H9 (cell line): ENCODE data around the gene CFAP97. TPM values are rescaled to one million over a fixed set of nuclear protein-coding genes. Genes with fewer than 3 reads are reported as not detected.

Source experiments
- DNase-seq: peaks from one replicate; pipeline ENCODE4 v3.0.0-alpha.2; 2017
- H2AFZ ChIP-seq: one replicate; pipeline ENCODE4 v1.6.1; 2013; ENCODE audit warnings: mild to moderate bottlenecking, low read length, control low read depth, moderate library complexity
- H2AK5ac ChIP-seq: 2 replicates; pipeline ENCODE4 v1.6.1; 2013; ENCODE audit warnings: low read length, control low read depth, mixed read lengths; ENCODE audit not compliant: insufficient read length
- H2BK120ac ChIP-seq: one replicate; pipeline ENCODE4 v1.6.1; 2013; ENCODE audit warnings: low read depth, mild to moderate bottlenecking, low read length, control low read depth, inconsistent platforms; ENCODE audit not compliant: poor library complexity, severe bottlenecking
- H2BK12ac ChIP-seq: 2 replicates; pipeline ENCODE4 v1.6.1; 2013; ENCODE audit warnings: low read length, control low read depth, mixed read lengths, low read depth; ENCODE audit not compliant: insufficient read length
- H2BK15ac ChIP-seq: 2 replicates; pipeline ENCODE4 v1.6.1; 2013; ENCODE audit warnings: low read depth, low read length, control low read depth
- H2BK20ac ChIP-seq: one replicate; pipeline ENCODE4 v1.6.1; 2013; ENCODE audit warnings: low read depth, mild to moderate bottlenecking, low read length, control low read depth, inconsistent platforms; ENCODE audit not compliant: poor library complexity, severe bottlenecking
- H2BK5ac ChIP-seq: 2 replicates; pipeline ENCODE4 v1.6.1; 2013; ENCODE audit warnings: low read length, control low read depth, mixed read lengths; ENCODE audit not compliant: insufficient read length
- H3K14ac ChIP-seq: 2 replicates; pipeline ENCODE4 v1.6.1; 2013; ENCODE audit warnings: low read length, control low read depth; ENCODE audit not compliant: insufficient read depth
- H3K18ac ChIP-seq: 2 replicates; pipeline ENCODE4 v1.6.1; 2013; ENCODE audit warnings: low read depth, mild to moderate bottlenecking, mixed read lengths, low read length, control low read depth; ENCODE audit not compliant: insufficient read length
- H3K23ac ChIP-seq: 2 replicates; pipeline ENCODE4 v1.6.1; 2013; ENCODE audit warnings: low read length, control low read depth, mixed read lengths, low read depth; ENCODE audit not compliant: insufficient read length
- H3K23me2 ChIP-seq: 2 replicates; pipeline ENCODE4 v1.6.1; 2013; ENCODE audit warnings: low read depth, mild to moderate bottlenecking, mixed read lengths, low read length, control low read depth; ENCODE audit not compliant: insufficient read length, poor library complexity, severe bottlenecking
- H3K27ac ChIP-seq: 2 replicates; pipeline ENCODE4 v1.5.1; 2013; ENCODE audit warnings: low read length, control low read depth, mixed read lengths, low read depth; ENCODE audit not compliant: insufficient read length
- H3K27me3 ChIP-seq: 2 replicates; pipeline ENCODE4 v1.6.1; 2013; ENCODE audit warnings: low read length, control low read depth, inconsistent platforms; ENCODE audit not compliant: insufficient read depth
- H3K4ac ChIP-seq: 2 replicates; pipeline ENCODE4 v1.6.1; 2013; ENCODE audit warnings: low read depth, mild to moderate bottlenecking, control low read depth, inconsistent platforms, low read length, moderate library complexity
- H3K4me1 ChIP-seq: 2 replicates; pipeline ENCODE4 v1.6.1; 2013; ENCODE audit warnings: low read length, control low read depth, inconsistent platforms; ENCODE audit not compliant: insufficient read depth
- H3K4me2 ChIP-seq: 2 replicates; pipeline ENCODE4 v1.6.1; 2013; ENCODE audit warnings: low read length, control low read depth, mixed read lengths; ENCODE audit not compliant: insufficient read length, insufficient read depth
- H3K56ac ChIP-seq: 2 replicates; pipeline ENCODE4 v1.6.1; 2013; ENCODE audit warnings: low read depth, mild to moderate bottlenecking, mixed read lengths, low read length, control low read depth; ENCODE audit not compliant: insufficient read length
- H3K79me1 ChIP-seq: 2 replicates; pipeline ENCODE4 v1.6.1; 2013; ENCODE audit warnings: low read depth, mild to moderate bottlenecking, moderate library complexity, low read length, control low read depth, inconsistent platforms; ENCODE audit not compliant: insufficient read depth, poor library complexity, severe bottlenecking
- H3K79me2 ChIP-seq: 2 replicates; pipeline ENCODE4 v1.6.1; 2013; ENCODE audit warnings: low read length, control low read depth, inconsistent platforms; ENCODE audit not compliant: insufficient read depth
- H3K9ac ChIP-seq: 2 replicates; pipeline ENCODE4 v1.6.1; 2013; ENCODE audit warnings: low read length, control low read depth, mixed read lengths; ENCODE audit not compliant: insufficient read length; ENCODE audit errors: extremely low read depth
- H3K9me3 ChIP-seq: one replicate; pipeline ENCODE4 v1.6.1; 2013; ENCODE audit warnings: low read depth, low read length, inconsistent platforms; ENCODE audit not compliant: control insufficient read depth
- H3T11ph ChIP-seq: one replicate; pipeline ENCODE4 v1.6.1; 2013; ENCODE audit warnings: mild to moderate bottlenecking, low read length, control low read depth, inconsistent platforms
- H4K20me1 ChIP-seq: one replicate; pipeline ENCODE4 v1.6.1; 2013; ENCODE audit not compliant: control insufficient read depth, insufficient read length, insufficient read depth
- H4K5ac ChIP-seq: 2 replicates; pipeline ENCODE4 v1.6.1; 2013; ENCODE audit warnings: low read depth, mild to moderate bottlenecking, mixed read lengths, low read length, control low read depth; ENCODE audit not compliant: insufficient read length
- H4K8ac ChIP-seq: replicated peaks from 2 replicates; pipeline ENCODE4 v1.6.1; 2013; ENCODE audit warnings: low read length, control low read depth, mixed read lengths, low read depth; ENCODE audit not compliant: insufficient read length
- H4K91ac ChIP-seq: 2 replicates; pipeline ENCODE4 v1.6.1; 2013; ENCODE audit warnings: low read depth, mild to moderate bottlenecking, moderate library complexity, mixed read lengths, low read length, control low read depth; ENCODE audit not compliant: insufficient read length
- H3K27ac Mint-ChIP-seq, 3 experiments: 2 replicates in 2 of 3; 3 replicates in 1 of 3; pipeline ENCODE4 v1.8.0; 2020 to 2021; ENCODE audit warnings: mixed read lengths in 3 of 3, mild to moderate bottlenecking in 1 of 3, moderate library complexity in 1 of 3
- H3K27me3 Mint-ChIP-seq: 2 replicates; pipeline ENCODE4 v1.8.0; 2021; ENCODE audit warnings: low read depth, mild to moderate bottlenecking, moderate library complexity, mixed read lengths
- H3K36me3 Mint-ChIP-seq, 3 experiments: 2 replicates in 2 of 3; 3 replicates in 1 of 3; pipeline ENCODE4 v1.8.0; 2020 to 2021; ENCODE audit warnings: low read depth in 3 of 3, mixed read lengths in 3 of 3; ENCODE audit not compliant: insufficient read depth in 1 of 3
- H3K4me1 Mint-ChIP-seq, 2 experiments: 2 replicates each; pipeline ENCODE4 v1.8.0; 2020; ENCODE audit warnings: mixed read lengths in 2 of 2
- H3K4me3 Mint-ChIP-seq, 2 experiments: 2 replicates in 1 of 2; 3 replicates in 1 of 2; pipeline ENCODE4 v1.8.0; 2020 to 2021; ENCODE audit warnings: mild to moderate bottlenecking in 2 of 2, mixed read lengths in 2 of 2, moderate library complexity in 1 of 2
- H3K9me3 Mint-ChIP-seq, 2 experiments: 2 replicates in 1 of 2; 3 replicates in 1 of 2; pipeline ENCODE4 v1.8.0; 2020; ENCODE audit warnings: mild to moderate bottlenecking in 2 of 2, mixed read lengths in 2 of 2, moderate library complexity in 1 of 2
- WGBS: extraction: QIAGEN DNeasy Blood & Tissue Kit; methylation state at CpG from one replicate; pipeline ENCODE4 v1.1.7; 2013; ENCODE audit warnings: missing lambda C conversion rate, low lambda C conversion rate, mixed read lengths; ENCODE audit not compliant: insufficient read length; ENCODE audit errors: extremely low coverage; 5-methylcytosine and 5-hydroxymethylcytosine counted together
- total RNA-seq: library from RNA; stranded (reverse); gene quantifications from 2 replicates; pipeline ENCODE4 v1.2.1, GENCODE V29; 2021
- TF ChIP-seq, protein P1 (sequence below): fragments of 200-600 bp; sonication (generic); conservative IDR thresholded peaks from 3 replicates; pipeline ENCODE4 v1.8.0; 2021; ENCODE audit warnings: antibody characterized with exemption, mild to moderate bottlenecking

CFAP97 gene
- total RNA-seq, 1 experiment from 2014 or later: 39.3 TPM

DNA sequence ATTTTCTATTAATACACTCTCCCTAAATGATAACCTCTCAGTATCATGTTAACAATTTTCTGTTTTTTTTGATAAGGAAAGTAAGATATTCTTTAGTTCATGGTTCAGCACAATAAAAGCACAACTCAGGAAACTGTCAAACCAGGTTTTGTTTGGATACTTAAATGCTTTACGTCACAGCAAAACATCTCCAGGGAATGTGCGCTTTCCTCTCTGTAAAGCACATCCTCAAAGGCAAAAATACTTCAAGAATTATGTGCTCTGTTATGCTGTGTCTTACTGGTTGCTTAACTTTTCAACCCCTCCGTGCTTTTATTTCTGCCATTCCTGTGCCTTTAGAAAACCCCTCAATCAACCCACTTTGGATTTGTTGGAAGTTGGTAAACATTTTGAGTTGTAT, 33.4 kb upstream of the CFAP97 start:
- no peaks in the 10 kb centered on the region for H3K23me2 ChIP-seq
- no peak overlapping the region for H3K9ac ChIP-seq
- H2BK15ac ChIP-seq: no peak overlapping the region
- H3K27me3 ChIP-seq: no peaks in the 10 kb centered on the region
- Mint-ChIP-seq H3K36me3 (peaks cover 24 to 32% (median 30%) of the 10 kb centered on the region in 3 experiments), H3K4me3 (no peak overlapping the region), H3K4me1 (peaks cover 5 to 9% of the 10 kb centered on the region in 2 experiments; a peak in 3 of 4 replicates), H3K27ac (no peak overlapping the region), H3K9me3 (peaks cover 24 to 27% of the 10 kb centered on the region in 2 experiments), H3K27me3 (no peaks in the 10 kb centered on the region)
- H2BK120ac ChIP-seq: no peak overlapping the region
- WGBS: no CpG with 5 or more reads among the region's 3 CpGs
- H4K20me1 ChIP-seq: peaks cover 4% of the 10 kb centered on the region
- no peak overlapping the region for H2AFZ ChIP-seq
- H3K14ac ChIP-seq: no peak overlapping the region
- no peak overlapping the region for H3K4ac ChIP-seq
- no peak overlapping the region for H4K5ac ChIP-seq
- H2BK20ac ChIP-seq: no peak overlapping the region
- H3K18ac ChIP-seq: no peak overlapping the region
- no peak overlapping the region for H4K8ac ChIP-seq
- H3K9me3 ChIP-seq: no peaks in the 10 kb centered on the region
- no peak overlapping the region for H3K23ac ChIP-seq
- H3K27ac ChIP-seq: no peak overlapping the region
- no peak overlapping the region for H2BK12ac ChIP-seq
- no peak overlapping the region for H3K4me2 ChIP-seq
- no peak for DNase-seq
- TF ChIP-seq, protein P1, sequence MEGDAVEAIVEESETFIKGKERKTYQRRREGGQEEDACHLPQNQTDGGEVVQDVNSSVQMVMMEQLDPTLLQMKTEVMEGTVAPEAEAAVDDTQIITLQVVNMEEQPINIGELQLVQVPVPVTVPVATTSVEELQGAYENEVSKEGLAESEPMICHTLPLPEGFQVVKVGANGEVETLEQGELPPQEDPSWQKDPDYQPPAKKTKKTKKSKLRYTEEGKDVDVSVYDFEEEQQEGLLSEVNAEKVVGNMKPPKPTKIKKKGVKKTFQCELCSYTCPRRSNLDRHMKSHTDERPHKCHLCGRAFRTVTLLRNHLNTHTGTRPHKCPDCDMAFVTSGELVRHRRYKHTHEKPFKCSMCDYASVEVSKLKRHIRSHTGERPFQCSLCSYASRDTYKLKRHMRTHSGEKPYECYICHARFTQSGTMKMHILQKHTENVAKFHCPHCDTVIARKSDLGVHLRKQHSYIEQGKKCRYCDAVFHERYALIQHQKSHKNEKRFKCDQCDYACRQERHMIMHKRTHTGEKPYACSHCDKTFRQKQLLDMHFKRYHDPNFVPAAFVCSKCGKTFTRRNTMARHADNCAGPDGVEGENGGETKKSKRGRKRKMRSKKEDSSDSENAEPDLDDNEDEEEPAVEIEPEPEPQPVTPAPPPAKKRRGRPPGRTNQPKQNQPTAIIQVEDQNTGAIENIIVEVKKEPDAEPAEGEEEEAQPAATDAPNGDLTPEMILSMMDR: no peak
- H3K79me2 ChIP-seq: no peaks in the 10 kb centered on the region
- H2BK5ac ChIP-seq: no peak overlapping the region
- no peak overlapping the region for H3T11ph ChIP-seq
- no peaks in the 10 kb centered on the region for H3K79me1 ChIP-seq
- no peak overlapping the region for H3K56ac ChIP-seq
- H4K91ac ChIP-seq: no peak overlapping the region
- no peak overlapping the region for H2AK5ac ChIP-seq
- H3K4me1 ChIP-seq: no peaks in the 10 kb centered on the region; the same call in 1 of the 2 replicates
